RWPE2 (cell line): ENCODE measurements around the gene FCHSD2.

Experiments
- ATAC-seq: fragments of 200-7000 bp; cut with Tn5 transposase; 3 replicates; pipeline ENCODE4 v1.9.1; 2021; ENCODE audit warnings: low read depth
- DNase-seq: peaks from one replicate; pipeline ENCODE4 v3.0.0-alpha.2; 2020; ENCODE audit warnings: low spot score
- H3K27ac ChIP-seq: fragments of 450-650 bp; 2 replicates; pipeline ENCODE4 v1.5.1; 2017; ENCODE audit warnings: mild to moderate bottlenecking; ENCODE audit not compliant: poor library complexity, severe bottlenecking
- H3K27me3 ChIP-seq: fragments of 250-450 bp; sonication (Bioruptor Pico); 2 replicates; pipeline ENCODE4 v1.5.1; 2021; ENCODE audit warnings: mild to moderate bottlenecking, moderate library complexity; ENCODE audit not compliant: insufficient read depth, poor library complexity, severe bottlenecking
- H3K36me3 ChIP-seq: fragments of 250-450 bp; sonication (Bioruptor Pico); 2 replicates; pipeline ENCODE4 v1.5.1; 2020; ENCODE audit warnings: low read depth, mild to moderate bottlenecking, moderate library complexity
- H3K4me1 ChIP-seq: fragments of 250-450 bp; sonication (Bioruptor Pico); 2 replicates; pipeline ENCODE4 v1.5.1; 2021; ENCODE audit warnings: mild to moderate bottlenecking, moderate library complexity; ENCODE audit not compliant: insufficient read depth, poor library complexity, severe bottlenecking
- H3K4me3 ChIP-seq: fragments of 250-450 bp; sonication (Bioruptor Pico); 2 replicates; pipeline ENCODE4 v1.5.1; 2021; ENCODE audit warnings: mild to moderate bottlenecking, moderate library complexity; ENCODE audit not compliant: severe bottlenecking
- H3K9me3 ChIP-seq: fragments of 250-450 bp; sonication (Bioruptor Pico); 2 replicates; pipeline ENCODE4 v1.5.1; 2021; ENCODE audit warnings: mild to moderate bottlenecking, moderate library complexity; ENCODE audit not compliant: severe bottlenecking
- TF ChIP-seq, protein P1 (sequence below): fragments of 450-650 bp; IDR thresholded peaks from one replicate; pipeline ENCODE4 v1.5.1; 2017; ENCODE audit warnings: mild to moderate bottlenecking, moderate library complexity; ENCODE audit not compliant: poor library complexity, severe bottlenecking

FCHSD2 gene

GRCh38 chr11:72842126-72842525, 300.0 kb downstream of the FCHSD2 start:
- Histone ChIP-seq H3K4me1 (peaks cover 14% of the 10 kb centered on the region), H3K4me3 (no peak overlapping the region), H3K9me3 (no peaks in the 10 kb centered on the region), H3K36me3 (peaks cover 17% of the 10 kb centered on the region; the same call in 1 of the 2 replicates), H3K27me3 (no peaks in the 10 kb centered on the region), H3K27ac (no peak overlapping the region)
- TF ChIP-seq, protein P1, sequence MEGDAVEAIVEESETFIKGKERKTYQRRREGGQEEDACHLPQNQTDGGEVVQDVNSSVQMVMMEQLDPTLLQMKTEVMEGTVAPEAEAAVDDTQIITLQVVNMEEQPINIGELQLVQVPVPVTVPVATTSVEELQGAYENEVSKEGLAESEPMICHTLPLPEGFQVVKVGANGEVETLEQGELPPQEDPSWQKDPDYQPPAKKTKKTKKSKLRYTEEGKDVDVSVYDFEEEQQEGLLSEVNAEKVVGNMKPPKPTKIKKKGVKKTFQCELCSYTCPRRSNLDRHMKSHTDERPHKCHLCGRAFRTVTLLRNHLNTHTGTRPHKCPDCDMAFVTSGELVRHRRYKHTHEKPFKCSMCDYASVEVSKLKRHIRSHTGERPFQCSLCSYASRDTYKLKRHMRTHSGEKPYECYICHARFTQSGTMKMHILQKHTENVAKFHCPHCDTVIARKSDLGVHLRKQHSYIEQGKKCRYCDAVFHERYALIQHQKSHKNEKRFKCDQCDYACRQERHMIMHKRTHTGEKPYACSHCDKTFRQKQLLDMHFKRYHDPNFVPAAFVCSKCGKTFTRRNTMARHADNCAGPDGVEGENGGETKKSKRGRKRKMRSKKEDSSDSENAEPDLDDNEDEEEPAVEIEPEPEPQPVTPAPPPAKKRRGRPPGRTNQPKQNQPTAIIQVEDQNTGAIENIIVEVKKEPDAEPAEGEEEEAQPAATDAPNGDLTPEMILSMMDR, result no peak
- no peak for ATAC-seq
- DNase-seq, result no peak

GRCh38 chr11:72841397-72841796, 300.7 kb downstream of the FCHSD2 start:
- Histone ChIP-seq H3K36me3 (peaks cover 17% of the 10 kb centered on the region; the same call in 1 of the 2 replicates), H3K4me1 (peaks cover 14% of the 10 kb centered on the region), H3K4me3 (no peak overlapping the region), H3K9me3 (no peaks in the 10 kb centered on the region), H3K27ac (no peak overlapping the region), H3K27me3 (no peaks in the 10 kb centered on the region)
- TF ChIP-seq, protein P1, result no peak
- no peak for DNase-seq
- no peak for ATAC-seq

DNA sequence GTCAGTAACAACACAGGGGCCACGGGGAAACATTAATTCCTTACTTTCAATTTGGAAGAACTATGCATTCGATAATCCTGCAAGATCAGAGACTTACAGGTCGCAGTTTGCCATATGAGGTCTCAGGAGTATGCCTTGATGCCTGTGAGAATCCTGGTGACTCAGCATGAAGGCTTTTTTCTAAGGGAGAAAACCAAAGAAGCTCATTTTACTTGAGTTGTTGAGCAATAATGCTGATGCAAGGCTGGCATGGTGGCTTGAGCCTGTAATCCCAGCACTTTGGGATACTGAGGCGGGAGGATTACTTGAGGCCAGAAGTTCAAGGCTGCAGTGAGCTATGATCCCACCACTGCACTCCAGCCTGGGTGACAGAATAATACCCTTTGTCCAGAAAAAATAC, 301.3 kb downstream of the FCHSD2 start:
- H3K9me3 ChIP-seq, result no peaks in the 10 kb centered on the region
- H3K27me3 ChIP-seq, result no peaks in the 10 kb centered on the region
- ATAC-seq (peak; percentile 61), DNase-seq (no peak)
- no peak overlapping the region for H3K4me3 ChIP-seq
- TF ChIP-seq, protein P1, result no peak
- peaks cover 14% of the 10 kb centered on the region for H3K4me1 ChIP-seq
- H3K27ac ChIP-seq, result no peak overlapping the region
- H3K36me3 ChIP-seq, result peaks cover 17% of the 10 kb centered on the region; the same call in 1 of the 2 replicates

DNA sequence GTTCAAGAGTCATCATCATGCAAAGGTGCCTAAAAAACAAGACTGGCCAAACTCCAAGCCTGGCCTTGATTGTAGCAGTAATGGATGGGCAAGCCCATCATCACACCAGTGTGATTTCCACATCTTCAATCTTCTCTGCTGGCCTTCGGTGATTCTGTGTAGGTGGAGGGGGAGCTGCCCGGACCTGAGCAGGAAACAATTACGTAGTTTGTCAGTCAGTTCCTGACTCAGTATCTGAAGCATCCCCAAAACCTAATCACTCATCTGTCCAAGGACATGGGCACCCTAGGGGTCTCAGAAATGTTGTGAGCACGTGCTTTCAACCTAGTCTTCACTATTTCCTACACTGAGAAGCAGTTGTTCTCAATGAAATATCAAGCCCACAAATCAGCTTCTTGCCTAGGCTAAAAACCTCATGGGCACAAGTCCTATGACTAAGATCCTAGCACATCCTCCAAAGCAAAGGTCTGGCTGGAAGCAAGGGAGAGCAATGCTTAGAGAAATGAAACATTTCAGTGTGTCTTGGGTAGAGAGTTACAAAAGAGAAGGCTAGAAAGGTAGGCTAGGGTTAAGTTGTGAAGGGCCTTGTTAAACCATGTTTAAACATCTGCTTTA, 303.3 kb downstream of the FCHSD2 start:
- H3K27me3 ChIP-seq, result no peaks in the 10 kb centered on the region

DNA sequence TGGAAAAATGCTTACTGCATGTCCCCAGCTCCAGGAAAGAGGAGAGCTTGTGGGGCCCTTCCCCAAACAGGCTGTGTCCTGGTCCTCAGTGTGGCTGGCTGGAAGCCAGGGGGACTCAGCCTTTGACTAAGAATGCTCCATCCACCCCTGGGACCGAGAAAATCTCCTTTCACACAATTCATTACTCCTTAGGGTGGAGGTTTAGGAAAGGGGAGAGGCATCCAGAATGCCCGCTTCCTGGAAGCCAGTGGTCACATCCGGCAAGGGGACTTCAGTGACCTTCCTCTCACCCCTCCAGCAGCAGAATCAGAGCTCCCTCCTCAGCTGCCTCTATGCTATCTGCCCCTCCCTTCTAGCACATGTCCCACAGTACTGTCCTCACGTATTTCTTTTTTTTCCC, 306.0 kb downstream of the FCHSD2 start:
- Histone ChIP-seq H3K4me3 (no peak overlapping the region), H3K9me3 (no peaks in the 10 kb centered on the region), H3K27ac (no peak overlapping the region), H3K36me3 (0 out of 2 replicates have a peak, but pooled peaks cover 13% of the 10 kb centered on the region), H3K27me3 (no peaks in the 10 kb centered on the region), H3K4me1 (peaks cover 18% of the 10 kb centered on the region)
- no peak for DNase-seq
- TF ChIP-seq, protein P1, result no peak
- no peak for ATAC-seq

More for the DNA sequence above, 303.3 kb downstream of the FCHSD2 start:
- no peak for DNase-seq
- peak; percentile 75 for ATAC-seq
- TF ChIP-seq, protein P1, result no peak
- Histone ChIP-seq H3K4me1 (peaks cover 14% of the 10 kb centered on the region), H3K27ac (peak overlapping the region; percentile 46), H3K36me3 (peaks cover 17% of the 10 kb centered on the region; the same call in 1 of the 2 replicates), H3K9me3 (no peaks in the 10 kb centered on the region), H3K4me3 (no peak overlapping the region)
